ENCODE results near the gene PPM1L.

Gene PPM1L

DNA sequence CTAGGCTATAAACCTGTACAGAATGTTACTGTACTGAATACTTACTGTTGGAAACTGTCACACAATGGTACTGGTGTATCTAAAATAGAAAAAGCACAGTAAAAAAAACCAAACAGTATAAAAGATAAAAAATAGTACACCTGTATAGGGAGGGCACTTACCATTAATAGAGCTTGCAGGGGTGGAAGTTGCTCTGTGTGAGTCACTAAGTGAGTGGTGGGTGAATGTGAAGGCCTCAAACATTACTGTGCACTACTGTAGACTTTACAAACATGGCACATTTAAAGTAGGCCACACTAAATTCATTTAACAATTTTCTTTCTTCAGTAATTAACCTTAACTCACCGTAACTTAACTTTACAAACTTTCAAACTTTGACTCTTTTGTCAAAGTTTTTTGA is 327.1 kb downstream of the PPM1L start:
- DNase-seq (ENCODE audit: low read depth in 2 of 2) = no peak

GRCh38 chr3:161084277-161084676 is 328.2 kb downstream of the PPM1L start:
- DNase-seq (ENCODE audit: low read depth in 2 of 2) = no peak

GRCh38 chr3:161093895-161094294 is 337.9 kb downstream of the PPM1L start:
- DNase-seq (ENCODE audit: low read depth in 2 of 2) = no peak

GRCh38 chr3:161096771-161097367 is 340.8 kb downstream of the PPM1L start:
- DNase-seq (ENCODE audit: low read depth in 2 of 2) = no peak

DNA sequence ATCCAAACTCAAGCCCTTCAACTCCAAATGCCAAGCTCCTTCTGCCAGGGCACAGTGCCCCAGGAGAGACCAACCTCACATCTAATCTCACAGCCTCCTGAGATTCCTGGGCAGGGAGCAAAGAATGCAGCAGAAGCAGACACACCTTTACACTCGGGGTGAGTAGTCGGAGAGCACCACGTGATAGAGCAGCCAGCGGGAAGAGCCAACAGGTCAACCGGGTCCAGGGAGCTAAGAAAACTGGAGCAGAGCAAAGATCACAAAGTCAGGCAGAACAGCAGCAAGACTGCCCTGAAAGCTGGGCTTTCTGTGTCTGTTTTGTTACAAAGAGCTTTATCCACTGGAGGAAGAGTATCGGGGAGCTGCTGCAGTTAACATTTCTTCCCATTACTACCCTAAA is 345.0 kb downstream of the PPM1L start:
- no peak for DNase-seq (ENCODE audit: low read depth in 2 of 2)

DNA sequence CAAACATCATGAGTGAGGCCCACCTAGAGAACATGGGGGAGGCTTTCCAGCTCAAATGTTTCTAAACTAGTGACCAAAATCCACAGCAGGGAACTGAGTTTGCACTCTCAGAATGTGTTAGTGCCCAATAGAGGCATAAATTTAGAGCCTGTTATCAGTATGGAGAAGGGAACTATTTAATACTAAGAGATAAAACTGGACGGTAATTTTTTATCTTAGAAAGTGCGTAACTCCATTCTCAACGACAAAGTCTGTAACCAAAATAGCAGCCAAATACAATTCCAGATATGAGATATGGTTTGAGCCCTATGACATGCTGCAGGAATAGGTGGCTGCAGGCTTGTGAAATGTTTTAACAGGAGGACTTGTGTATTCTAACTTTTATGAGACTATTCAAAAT is 345.6 kb downstream of the PPM1L start:
- DNase-seq (ENCODE audit: low read depth in 2 of 2) = no peak

- no peak for DNase-seq (ENCODE audit: low read depth in 2 of 2)
Measured at GRCh38 chr3:161103776-161104385, 347.9 kb downstream of the PPM1L start.

GRCh38 chr3:161104561-161105551 is 348.8 kb downstream of the PPM1L start, which contains the start of gene B3GALNT1:
Gene B3GALNT1, minus strand, starts transcription at chr3:161105349. Its CDS starts 18,595 bp downstream, at chr3:161086754.
- no peak for DNase-seq (ENCODE audit: low read depth in 2 of 2)

DNA sequence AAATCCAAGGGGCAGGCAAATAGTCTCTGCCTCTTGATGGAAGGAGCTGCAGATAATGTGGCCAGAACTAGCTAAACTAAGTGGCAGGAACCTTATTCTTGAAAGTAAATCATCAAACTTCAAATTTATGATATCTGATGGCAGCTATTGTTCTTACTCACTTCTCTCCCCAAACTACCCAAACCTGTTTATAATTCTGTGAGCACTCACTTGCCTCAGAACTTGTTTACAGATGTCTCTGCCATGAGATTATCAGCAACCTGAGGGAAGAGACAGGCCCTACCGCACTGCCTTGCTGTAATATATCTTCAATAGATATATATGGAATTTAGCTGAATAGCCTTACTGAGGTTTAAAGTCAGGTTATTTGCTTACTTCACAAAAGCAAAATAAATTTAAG is 351.3 kb downstream of the PPM1L start:
- no peak for DNase-seq (ENCODE audit: low read depth in 2 of 2)

- no peak for DNase-seq (ENCODE audit: low read depth in 2 of 2)
Measured at GRCh38 chr3:161108840-161109239, 352.8 kb downstream of the PPM1L start.

GRCh38 chr3:161117646-161118045 is 361.6 kb downstream of the PPM1L start:
- DNase-seq (ENCODE audit: low read depth in 2 of 2) = no peak

DNA sequence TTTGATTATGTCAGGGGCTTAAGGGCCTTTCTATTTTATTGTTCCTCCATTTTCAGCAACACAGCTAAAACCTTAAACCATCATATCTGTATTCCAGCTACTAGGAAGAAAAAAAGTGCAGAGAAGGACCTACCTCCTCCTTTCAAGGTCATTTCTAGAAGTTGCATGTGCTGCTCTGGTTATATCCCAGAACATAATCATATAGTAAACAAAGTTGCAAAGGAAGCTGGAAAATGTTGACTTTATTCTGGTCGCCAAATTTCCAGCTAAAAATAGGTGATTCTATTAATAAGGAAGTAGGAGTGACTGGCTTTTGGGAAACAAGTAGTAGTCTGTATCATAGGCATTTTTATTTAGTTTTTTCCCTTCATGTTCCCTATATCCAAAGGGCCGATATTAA is 370.5 kb downstream of the PPM1L start:
- DNase-seq (ENCODE audit: low read depth in 2 of 2) = no peak
